ENCODE data around the gene CILP2. TPM values are rescaled to one million over a fixed set of nuclear protein-coding genes. Genes with fewer than 3 reads are reported as not detected.

Gene CILP2
- polyA plus RNA-seq, 1 of the 3 experiments (the other 2 are of a cell fraction): 1.9 TPM

GRCh38 chr19:19563348-19563848 is 25.3 kb downstream of the CILP2 start:
- Histone ChIP-seq H3K79me2 (ENCODE audit: insufficient read depth) (no peaks in the 10 kb centered on the region), H3K4me1 (ENCODE audit: control insufficient read depth in 1 of 2, insufficient read depth in 2 of 2, low read depth in 1 of 2, low read length in 1 of 2) (no peaks in the 10 kb centered on the region; a peak in 1 of 4 replicates), H3K27ac (ENCODE audit: low read depth in 2 of 2, low read length in 1 of 2) (no peak overlapping the region), H3K4me2 (no peak overlapping the region), H3K27me3 (ENCODE audit: insufficient read depth) (no peaks in the 10 kb centered on the region), H3K9ac (no peak overlapping the region), H3K9me2 (no peaks in the 10 kb centered on the region), H4K20me1 (ENCODE audit: insufficient read depth) (no peaks in the 10 kb centered on the region), H3K36me3 (replicated peaks in 1 of 2; ENCODE audit: control insufficient read depth in 1 of 2, insufficient read depth in 2 of 2, low read length in 1 of 2) (no peaks in the 10 kb centered on the region), H3F3A (replicated peaks; ENCODE audit: insufficient read depth) (no peaks in the 10 kb centered on the region), H2AFZ (ENCODE audit: low read depth) (no peak overlapping the region), H3K4me3 (ENCODE audit: low read depth in 2 of 2, low read length in 1 of 2) (no peak overlapping the region), H3K9me3 (no peaks in the 10 kb centered on the region)
- ChIA-PET CTCF (interaction anchor here (0.9 kb wide), 1 partner anchor 9 kb away, joined by 3 read pairs; no protein-coding TSS in a partner anchor), POLR2A (no interaction called here)
- 90% methylated on average over 7 of the region's 17 CpGs for WGBS (ENCODE audit: low lambda C conversion rate)
- DNase-seq: no peak
- TF ChIP-seq NRF1 (IDR thresholded peaks at IDR 0.05; ENCODE audit: low read depth, low read length) (no peak), CHD2 (IDR thresholded peaks at IDR 0.05; ENCODE audit: low read length, partially characterized antibody) (no peak), MEF2A (IDR thresholded peaks at IDR 0.05; ENCODE audit: borderline replicate concordance, low read depth) (no peak), MAX (IDR thresholded peaks at IDR 0.05; ENCODE audit: low read depth) (no peak), ZBTB33 (IDR thresholded peaks at IDR 0.05; ENCODE audit: borderline replicate concordance, low read depth) (no peak), RFX5 (IDR thresholded peaks at IDR 0.05; ENCODE audit: low read length) (no peak), GABPA (IDR thresholded peaks at IDR 0.05; ENCODE audit: low read depth) (no peak), RAD21 (IDR thresholded peaks at IDR 0.05; ENCODE audit: low read length) (no peak), FOXJ3 (CRISPR knock-in tag; IDR thresholded peaks at IDR 0.05) (no peak), GATA2 (CRISPR knock-in tag; IDR thresholded peaks at IDR 0.05) (no peak), JUND (IDR thresholded peaks at IDR 0.05) (no peak), USF2 (IDR thresholded peaks at IDR 0.05; ENCODE audit: borderline replicate concordance, low read depth, low read length) (no peak), MXI1 (IDR thresholded peaks at IDR 0.05; ENCODE audit: low read depth, low read length) (no peak), SMC3 (IDR thresholded peaks at IDR 0.05; ENCODE audit: low read depth, low read length) (no peak), FOSL2 (IDR thresholded peaks at IDR 0.05; ENCODE audit: borderline replicate concordance, low read depth) (no peak)

GRCh38 chr19:19566306-19566705 is 28.2 kb downstream of the CILP2 start:
- Histone ChIP-seq H2AFZ (ENCODE audit: low read depth) (no peak overlapping the region), H3K9ac (no peak overlapping the region), H3K9me3 (no peaks in the 10 kb centered on the region), H3K4me2 (no peak overlapping the region), H3K9me2 (no peaks in the 10 kb centered on the region), H3K27ac (ENCODE audit: low read depth in 2 of 2, low read length in 1 of 2) (no peak overlapping the region), H3K36me3 (replicated peaks in 1 of 2; ENCODE audit: control insufficient read depth in 1 of 2, insufficient read depth in 2 of 2, low read length in 1 of 2) (no peaks in the 10 kb centered on the region), H3F3A (replicated peaks; ENCODE audit: insufficient read depth) (no peaks in the 10 kb centered on the region), H3K4me3 (ENCODE audit: low read depth in 2 of 2, low read length in 1 of 2) (no peak overlapping the region), H3K4me1 (ENCODE audit: control insufficient read depth in 1 of 2, insufficient read depth in 2 of 2, low read depth in 1 of 2, low read length in 1 of 2) (no peaks in the 10 kb centered on the region; a peak in 1 of 4 replicates), H3K27me3 (ENCODE audit: insufficient read depth) (no peaks in the 10 kb centered on the region), H3K79me2 (ENCODE audit: insufficient read depth) (no peaks in the 10 kb centered on the region), H4K20me1 (ENCODE audit: insufficient read depth) (no peaks in the 10 kb centered on the region)
- ChIA-PET POLR2A (no interaction called here), CTCF (interaction anchor here (1.3 kb wide), 1 partner anchor 14 kb away, joined by 3 read pairs; no protein-coding TSS in a partner anchor)
- no peak for DNase-seq
- TF ChIP-seq JUND (IDR thresholded peaks at IDR 0.05) (no peak), TAF1 (IDR thresholded peaks at IDR 0.05; ENCODE audit: borderline replicate concordance, low read depth, low read length) (no peak), USF1 (IDR thresholded peaks at IDR 0.05; ENCODE audit: borderline replicate concordance, low read depth) (no peak), FOXM1 (IDR thresholded peaks at IDR 0.05; ENCODE audit: low read depth) (no peak), NRF1 (IDR thresholded peaks at IDR 0.05; ENCODE audit: low read depth, low read length) (no peak), YY1 (IDR thresholded peaks at IDR 0.05; ENCODE audit: low read depth) (no peak), MEF2A (IDR thresholded peaks at IDR 0.05; ENCODE audit: borderline replicate concordance, low read depth) (no peak), MAX (IDR thresholded peaks at IDR 0.05; ENCODE audit: low read depth) (no peak), GABPA (IDR thresholded peaks at IDR 0.05; ENCODE audit: low read depth) (no peak), RAD21 (IDR thresholded peaks at IDR 0.05; ENCODE audit: low read length) (no peak), FOXJ3 (CRISPR knock-in tag; IDR thresholded peaks at IDR 0.05) (no peak), NFIC (IDR thresholded peaks at IDR 0.05; ENCODE audit: borderline replicate concordance) (no peak)
- 91% methylated on average over 7 of the region's 7 CpGs for WGBS (ENCODE audit: low lambda C conversion rate)
